PC-9 (cell line): ENCODE measurements around the gene GBP2. TPM values are rescaled to one million over a fixed set of nuclear protein-coding genes. Genes with fewer than 3 reads are reported as not detected.

Experiments
- BruUV-seq: library from RNA; stranded (reverse); fragments of 400-500 nt; replicated peaks from 2 replicates; lab custom pipeline; 2021; lab: Mats Ljungman, UMichigan
- CTCF ChIA-PET: fragments of 300-600 bp; sonication (Branson Sonifier 250); formaldehyde crosslinking; loops from one replicate; lab custom pipeline; 2022; ENCODE audit warnings: antibody characterized with exemption; lab: Charles Lee
- POLR2A ChIA-PET: fragments of 300-600 bp; sonication (Branson Sonifier 250); formaldehyde crosslinking; loops from one replicate; lab custom pipeline; 2022; ENCODE audit warnings: antibody characterized with exemption; ENCODE audit not compliant: unreplicated experiment; lab: Charles Lee
- DNase-seq, 2 experiments: peaks; one replicate each; pipeline versions ENCODE4 v3.0.0 to v3.0.0-alpha.2; 2015 to 2022; ENCODE audit warnings: mixed read lengths in 1 of 2
- H2AFZ ChIP-seq: fragments of 200-600 bp; sonication (generic); 2 replicates; pipeline ENCODE4 v1.8.1; 2017; ENCODE audit warnings: antibody characterized with exemption
- H3F3A ChIP-seq: fragments of 200-600 bp; sonication (generic); 2 replicates; pipeline ENCODE4 v1.8.1; 2017; ENCODE audit warnings: antibody characterized with exemption, mild to moderate bottlenecking, low read depth; ENCODE audit not compliant: insufficient read depth
- H3K27ac ChIP-seq: fragments of 200-600 bp; sonication (generic); 2 replicates; pipeline ENCODE4 v1.6.1; 2016; ENCODE audit warnings: mixed run types
- H3K27me3 ChIP-seq: fragments of 200-600 bp; sonication (generic); 2 replicates; pipeline ENCODE4 v1.6.1; 2016; ENCODE audit warnings: low read depth, mixed run types; ENCODE audit not compliant: insufficient read depth
- H3K36me3 ChIP-seq: fragments of 200-600 bp; sonication (generic); 2 replicates; pipeline ENCODE4 v1.6.1; 2016; ENCODE audit warnings: low read depth, mixed run types
- H3K4me1 ChIP-seq: fragments of 200-600 bp; sonication (generic); replicated peaks from 2 replicates; pipeline ENCODE4 v1.6.1; 2016; ENCODE audit warnings: mixed run types; ENCODE audit not compliant: insufficient read depth
- H3K4me2 ChIP-seq: fragments of 200-600 bp; sonication (generic); 2 replicates; pipeline ENCODE4 v1.6.1; 2017; ENCODE audit warnings: mixed run types
- H3K4me3 ChIP-seq: fragments of 200-600 bp; sonication (generic); 2 replicates; pipeline ENCODE4 v1.6.1; 2016; ENCODE audit warnings: mixed run types
- H3K79me2 ChIP-seq: fragments of 200-600 bp; sonication (generic); 2 replicates; pipeline ENCODE4 v1.6.1; 2017; ENCODE audit warnings: low read depth, mixed run types
- H3K9me2 ChIP-seq: fragments of 200-600 bp; sonication (generic); 2 replicates; pipeline ENCODE4 v1.8.1; 2017; ENCODE audit warnings: mild to moderate bottlenecking; ENCODE audit not compliant: insufficient read depth
- H3K9me3 ChIP-seq: fragments of 200-600 bp; sonication (generic); 2 replicates; pipeline ENCODE4 v1.8.1; 2016; ENCODE audit warnings: low read depth; ENCODE audit not compliant: insufficient read depth
- H4K20me1 ChIP-seq: fragments of 200-600 bp; sonication (generic); 2 replicates; pipeline ENCODE4 v1.8.1; 2017; ENCODE audit not compliant: insufficient read depth
- EZH2 ChIP-seq: fragments of 200-600 bp; sonication (generic); IDR thresholded peaks from 2 replicates; pipeline ENCODE4 v1.8.0; 2017; ENCODE audit warnings: antibody characterized with exemption, low read depth
- intact Hi-C: fragments of 100-400 bp; cut with micrococcal nuclease; formaldehyde crosslinking; loops from one replicate; pipeline ENCODE4 v1.10.0; 2022; ENCODE audit not compliant: unreplicated experiment
- total RNA-seq: library from RNA; stranded (reverse); gene quantifications from 2 replicates; pipeline ENCODE4 v1.2.3, GENCODE V29; 2021
- TF ChIP-seq, protein P1 (sequence below): fragments of 200-600 bp; sonication (generic); conservative IDR thresholded peaks from 2 replicates; pipeline ENCODE4 v1.6.1; 2017; ENCODE audit warnings: mixed run types, antibody characterized with exemption, mild to moderate bottlenecking, moderate library complexity

GBP2 gene
- total RNA-seq, 1 experiment from 2014 or later: 7.0 TPM

GRCh38 chr1:89151047-89151446 is 25.1 kb upstream of the GBP2 start:
- Histone ChIP-seq H3K4me1 (no peaks in the 10 kb centered on the region), H3K27me3 (no peaks in the 10 kb centered on the region), H3K9me3 (no peaks in the 10 kb centered on the region), H3K4me2 (no peak overlapping the region), H3F3A (no peaks in the 10 kb centered on the region), H3K9me2 (no peaks in the 10 kb centered on the region), H3K4me3 (no peak overlapping the region), H3K27ac (no peak overlapping the region), H2AFZ (no peak overlapping the region), H3K79me2 (no peaks in the 10 kb centered on the region), H3K36me3 (no peaks in the 10 kb centered on the region), H4K20me1 (no peaks in the 10 kb centered on the region)
- ChIA-PET CTCF (no interaction called here), POLR2A (no interaction called here)
- BruUV-seq: no TSS peak
- intact Hi-C loops: no loop called here
- no peak for TF ChIP-seq EZH2
- TF ChIP-seq, protein P1, sequence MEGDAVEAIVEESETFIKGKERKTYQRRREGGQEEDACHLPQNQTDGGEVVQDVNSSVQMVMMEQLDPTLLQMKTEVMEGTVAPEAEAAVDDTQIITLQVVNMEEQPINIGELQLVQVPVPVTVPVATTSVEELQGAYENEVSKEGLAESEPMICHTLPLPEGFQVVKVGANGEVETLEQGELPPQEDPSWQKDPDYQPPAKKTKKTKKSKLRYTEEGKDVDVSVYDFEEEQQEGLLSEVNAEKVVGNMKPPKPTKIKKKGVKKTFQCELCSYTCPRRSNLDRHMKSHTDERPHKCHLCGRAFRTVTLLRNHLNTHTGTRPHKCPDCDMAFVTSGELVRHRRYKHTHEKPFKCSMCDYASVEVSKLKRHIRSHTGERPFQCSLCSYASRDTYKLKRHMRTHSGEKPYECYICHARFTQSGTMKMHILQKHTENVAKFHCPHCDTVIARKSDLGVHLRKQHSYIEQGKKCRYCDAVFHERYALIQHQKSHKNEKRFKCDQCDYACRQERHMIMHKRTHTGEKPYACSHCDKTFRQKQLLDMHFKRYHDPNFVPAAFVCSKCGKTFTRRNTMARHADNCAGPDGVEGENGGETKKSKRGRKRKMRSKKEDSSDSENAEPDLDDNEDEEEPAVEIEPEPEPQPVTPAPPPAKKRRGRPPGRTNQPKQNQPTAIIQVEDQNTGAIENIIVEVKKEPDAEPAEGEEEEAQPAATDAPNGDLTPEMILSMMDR: no peak
- no peak for DNase-seq

GRCh38 chr1:89149976-89150375 is 24.1 kb upstream of the GBP2 start:
- no peaks in the 10 kb centered on the region for H3K4me1 ChIP-seq
- H3K36me3 ChIP-seq: no peaks in the 10 kb centered on the region
- intact Hi-C loops: no loop called here
- peak in 1 of 2 experiments; percentile 30 for DNase-seq
- no peak overlapping the region for H2AFZ ChIP-seq
- no peaks in the 10 kb centered on the region for H3K9me2 ChIP-seq
- H4K20me1 ChIP-seq: no peaks in the 10 kb centered on the region
- H3F3A ChIP-seq: no peaks in the 10 kb centered on the region
- H3K79me2 ChIP-seq: no peaks in the 10 kb centered on the region
- no peak overlapping the region for H3K27ac ChIP-seq
- no peaks in the 10 kb centered on the region for H3K27me3 ChIP-seq
- H3K9me3 ChIP-seq: no peaks in the 10 kb centered on the region
- no peak overlapping the region for H3K4me3 ChIP-seq
- ChIA-PET CTCF (no interaction called here), POLR2A (no interaction called here)
- TF ChIP-seq, protein P1: no peak
- TF ChIP-seq EZH2: no peak
- no TSS peak for BruUV-seq
- no peak overlapping the region for H3K4me2 ChIP-seq

DNA sequence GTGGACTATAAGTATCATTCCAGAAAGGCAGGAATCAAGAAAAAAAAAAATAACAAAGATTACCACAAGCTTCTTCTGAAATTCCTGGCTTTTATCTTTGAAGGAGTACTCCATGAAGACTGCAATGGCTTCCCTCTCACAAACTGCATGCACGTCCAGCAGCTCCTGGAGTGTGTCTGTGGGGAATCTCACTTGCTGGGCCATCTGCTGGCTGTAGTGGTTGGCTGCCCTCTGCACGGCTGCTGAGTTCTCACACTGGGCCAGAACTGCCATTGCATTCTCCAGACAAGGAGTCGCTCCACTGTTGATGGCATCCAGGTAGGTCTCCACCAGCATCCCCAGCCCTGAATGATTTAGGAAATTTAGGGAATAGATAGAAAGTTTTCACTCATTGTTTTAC is 23.3 kb upstream of the GBP2 start:
- H3K4me3 ChIP-seq: no peak overlapping the region
- TF ChIP-seq EZH2: no peak
- TF ChIP-seq, protein P1: no peak; the same call in 1 of the 2 replicates
- peak in 1 of 2 experiments; percentile 25 for DNase-seq
- H3K4me1 ChIP-seq: no peaks in the 10 kb centered on the region
- H3K4me2 ChIP-seq: no peak overlapping the region
- H3F3A ChIP-seq: no peaks in the 10 kb centered on the region
- ChIA-PET CTCF (no interaction called here), POLR2A (no interaction called here)
- no peaks in the 10 kb centered on the region for H3K79me2 ChIP-seq
- no peak overlapping the region for H3K27ac ChIP-seq
- intact Hi-C loops: no loop called here
- H3K9me3 ChIP-seq: no peaks in the 10 kb centered on the region
- no peaks in the 10 kb centered on the region for H3K36me3 ChIP-seq
- H3K27me3 ChIP-seq: no peaks in the 10 kb centered on the region
- no peaks in the 10 kb centered on the region for H4K20me1 ChIP-seq
- no TSS peak for BruUV-seq
- H3K9me2 ChIP-seq: no peaks in the 10 kb centered on the region
- H2AFZ ChIP-seq: no peak overlapping the region
